ENCODE data around the gene CFAP46. TPM values are rescaled to one million over a fixed set of nuclear protein-coding genes. Genes with fewer than 3 reads are reported as not detected.
"Not testable (repeated sequence)": the region's sequence is repeated elsewhere in the genome, so short reads cannot be mapped to it uniquely, and the experiment has no call there.

The CFAP46 gene
- total RNA-seq, 1 donor from 2014 or later = 1.3 TPM

- no peak overlapping the region for H3K9ac ChIP-seq (ENCODE audit: low read length)
- no peaks in the 10 kb centered on the region for H3K36me3 ChIP-seq (ENCODE audit: insufficient read depth, low read length)
- Mint-ChIP-seq H3K27me3 (ENCODE audit: low read depth, unreplicated experiment) (peaks cover 30% of the 10 kb centered on the region), H3K4me1 (ENCODE audit: low read depth, unreplicated experiment) (no peaks in the 10 kb centered on the region), H3K36me3 (ENCODE audit: low read depth, unreplicated experiment) (no peaks in the 10 kb centered on the region), H3K27ac (ENCODE audit: unreplicated experiment) (no peak overlapping the region), H3K4me3 (ENCODE audit: unreplicated experiment) (no peak overlapping the region), H3K9me3 (ENCODE audit: unreplicated experiment) (peaks cover 17% of the 10 kb centered on the region)
- no peak overlapping the region for H3K4me2 ChIP-seq (ENCODE audit: low read length)
- no peaks in the 10 kb centered on the region for H3K4me1 ChIP-seq (ENCODE audit: insufficient read depth, low read length)
- no peak overlapping the region for H3K27ac ChIP-seq (ENCODE audit: low read depth, low read length)
- FAIRE-seq = no peak
- DNase-seq (ENCODE audit: low read depth) = no peak
- peaks cover 9% of the 10 kb centered on the region for H3K9me3 ChIP-seq (ENCODE audit: insufficient read depth, low read depth, low read length)
- no peak for TF ChIP-seq EZH2 (IDR thresholded peaks at IDR 0.05; ENCODE audit: insufficient read depth, low read length)
- TF ChIP-seq CTCF (IDR thresholded peaks at IDR 0.05; ENCODE audit: insufficient read depth, low read depth, low read length) = no peak
- no peak overlapping the region for H3K4me3 ChIP-seq (ENCODE audit: insufficient read depth, low read depth, low read length)
- no peaks in the 10 kb centered on the region for H3K27me3 ChIP-seq (ENCODE audit: insufficient read depth, low read length)
- H3K79me2 ChIP-seq (ENCODE audit: insufficient read depth, low read length) = no peaks in the 10 kb centered on the region
- no peak overlapping the region for H2AFZ ChIP-seq (ENCODE audit: low read depth, low read length)
- H4K20me1 ChIP-seq (ENCODE audit: insufficient read depth, low read length) = no peaks in the 10 kb centered on the region
These were observed 37.3 kb downstream of the CFAP46 start for GRCh38 chr10:132904814-132905649.

- Mint-ChIP-seq H3K9me3 (ENCODE audit: unreplicated experiment) (peaks cover 17% of the 10 kb centered on the region), H3K36me3 (ENCODE audit: low read depth, unreplicated experiment) (no peaks in the 10 kb centered on the region), H3K27ac (ENCODE audit: unreplicated experiment) (no peak overlapping the region), H3K27me3 (ENCODE audit: low read depth, unreplicated experiment) (peaks cover 33% of the 10 kb centered on the region), H3K4me3 (ENCODE audit: unreplicated experiment) (no peak overlapping the region), H3K4me1 (ENCODE audit: low read depth, unreplicated experiment) (no peaks in the 10 kb centered on the region)
- Histone ChIP-seq H3K4me3 (ENCODE audit: insufficient read depth, low read depth, low read length) (no peak overlapping the region), H3K4me1 (ENCODE audit: insufficient read depth, low read length) (no peaks in the 10 kb centered on the region), H3K36me3 (ENCODE audit: insufficient read depth, low read length) (no peaks in the 10 kb centered on the region), H4K20me1 (ENCODE audit: insufficient read depth, low read length) (no peaks in the 10 kb centered on the region), H2AFZ (ENCODE audit: low read depth, low read length) (no peak overlapping the region), H3K9me3 (ENCODE audit: insufficient read depth, low read depth, low read length) (peaks cover 9% of the 10 kb centered on the region), H3K27ac (ENCODE audit: low read depth, low read length) (no peak overlapping the region), H3K9ac (ENCODE audit: low read length) (no peak overlapping the region), H3K4me2 (ENCODE audit: low read length) (no peak overlapping the region), H3K79me2 (ENCODE audit: insufficient read depth, low read length) (no peaks in the 10 kb centered on the region), H3K27me3 (ENCODE audit: insufficient read depth, low read length) (no peaks in the 10 kb centered on the region)
- TF ChIP-seq CTCF (IDR thresholded peaks at IDR 0.05; ENCODE audit: insufficient read depth, low read depth, low read length) (peak; percentile 71), EZH2 (IDR thresholded peaks at IDR 0.05; ENCODE audit: insufficient read depth, low read length) (no peak)
- FAIRE-seq (no peak), DNase-seq (ENCODE audit: low read depth) (peak; percentile 5)
These were observed 38.1 kb downstream of the CFAP46 start for GRCh38 chr10:132904181-132904813.

GRCh38 chr10:132902656-132903575 lies 39.5 kb downstream of the CFAP46 start:
- Mint-ChIP-seq H3K27me3 (ENCODE audit: low read depth, unreplicated experiment) (peaks cover 33% of the 10 kb centered on the region), H3K9me3 (ENCODE audit: unreplicated experiment) (peaks cover 17% of the 10 kb centered on the region)
- not testable (repeated sequence) for H3K27ac ChIP-seq (ENCODE audit: low read depth, low read length); H3K36me3 ChIP-seq (ENCODE audit: insufficient read depth, low read length); FAIRE-seq; H3K27me3 ChIP-seq (ENCODE audit: insufficient read depth, low read length); H3K4me2 ChIP-seq (ENCODE audit: low read length); H3K27ac Mint-ChIP-seq (ENCODE audit: unreplicated experiment); DNase-seq (ENCODE audit: low read depth); H3K79me2 ChIP-seq (ENCODE audit: insufficient read depth, low read length); H3K4me1 Mint-ChIP-seq (ENCODE audit: low read depth, unreplicated experiment); H4K20me1 ChIP-seq (ENCODE audit: insufficient read depth, low read length); H3K4me3 Mint-ChIP-seq (ENCODE audit: unreplicated experiment); H3K4me1 ChIP-seq (ENCODE audit: insufficient read depth, low read length); H3K9ac ChIP-seq (ENCODE audit: low read length); H3K9me3 ChIP-seq (ENCODE audit: insufficient read depth, low read depth, low read length); H3K36me3 Mint-ChIP-seq (ENCODE audit: low read depth, unreplicated experiment); H3K4me3 ChIP-seq (ENCODE audit: insufficient read depth, low read depth, low read length); H2AFZ ChIP-seq (ENCODE audit: low read depth, low read length)

Data from astrocyte (in vitro differentiated cells and primary cell).